GM12864 (cell line): Measurements from ENCODE around the gene KCNMA1.

Experiments
- DNase-seq: peaks from one replicate; pipeline ENCODE4 v3.0.0-alpha.2; 2011; ENCODE audit warnings: low read depth
- H3K4me3 ChIP-seq: 2 replicates; pipeline ENCODE4 v1.5.1; 2011; ENCODE audit warnings: mild to moderate bottlenecking, low read depth, low read length, control low read depth
- TF ChIP-seq, protein P1 (sequence below): IDR thresholded peaks from 2 replicates; pipeline ENCODE4 v1.5.1; 2011; ENCODE audit warnings: low read depth, mild to moderate bottlenecking, moderate library complexity, low read length, control low read depth, inconsistent platforms; ENCODE audit errors: missing control alignments

Gene KCNMA1

DNA sequence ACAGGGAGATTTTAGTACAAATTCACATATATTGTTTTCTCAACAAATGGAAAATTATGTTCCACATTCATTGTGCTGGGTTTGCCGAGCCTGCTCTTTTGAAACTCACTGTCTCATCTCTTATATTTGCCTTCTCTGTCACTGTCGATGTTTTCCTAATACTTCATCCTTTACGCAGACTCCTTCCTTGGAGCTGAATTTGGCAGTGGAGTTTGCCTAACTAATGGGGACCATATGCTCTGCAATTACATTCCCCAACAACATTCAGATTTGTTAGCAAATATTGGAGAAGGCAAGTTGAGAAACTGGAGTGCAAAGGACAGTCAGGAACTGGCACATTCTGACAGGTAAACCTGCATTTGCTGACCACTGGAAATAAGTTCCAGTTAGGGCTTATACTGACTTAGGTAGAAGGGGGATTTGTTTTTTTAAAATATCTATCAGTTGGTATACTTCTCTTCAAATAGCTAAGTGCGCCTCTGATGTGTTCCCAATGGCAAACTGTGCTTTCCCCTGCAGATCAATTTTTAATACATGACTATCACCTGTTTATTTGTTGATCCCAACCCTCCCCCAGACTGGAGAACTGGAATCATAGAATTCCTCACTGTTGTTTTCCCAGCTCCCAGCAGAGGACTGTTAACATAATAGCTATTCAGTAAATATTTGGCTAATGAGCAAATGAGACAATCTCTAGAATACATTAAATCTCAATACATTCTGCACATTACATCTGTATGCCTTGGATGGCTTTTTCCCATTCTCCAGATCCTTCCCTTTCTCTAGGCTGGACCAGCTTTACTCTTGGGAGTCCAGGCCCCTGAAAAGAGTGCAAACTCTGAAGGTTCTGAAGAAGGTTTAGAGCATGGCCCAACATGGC is 769.3 kb downstream of the KCNMA1 start:
- TF ChIP-seq, protein P1, sequence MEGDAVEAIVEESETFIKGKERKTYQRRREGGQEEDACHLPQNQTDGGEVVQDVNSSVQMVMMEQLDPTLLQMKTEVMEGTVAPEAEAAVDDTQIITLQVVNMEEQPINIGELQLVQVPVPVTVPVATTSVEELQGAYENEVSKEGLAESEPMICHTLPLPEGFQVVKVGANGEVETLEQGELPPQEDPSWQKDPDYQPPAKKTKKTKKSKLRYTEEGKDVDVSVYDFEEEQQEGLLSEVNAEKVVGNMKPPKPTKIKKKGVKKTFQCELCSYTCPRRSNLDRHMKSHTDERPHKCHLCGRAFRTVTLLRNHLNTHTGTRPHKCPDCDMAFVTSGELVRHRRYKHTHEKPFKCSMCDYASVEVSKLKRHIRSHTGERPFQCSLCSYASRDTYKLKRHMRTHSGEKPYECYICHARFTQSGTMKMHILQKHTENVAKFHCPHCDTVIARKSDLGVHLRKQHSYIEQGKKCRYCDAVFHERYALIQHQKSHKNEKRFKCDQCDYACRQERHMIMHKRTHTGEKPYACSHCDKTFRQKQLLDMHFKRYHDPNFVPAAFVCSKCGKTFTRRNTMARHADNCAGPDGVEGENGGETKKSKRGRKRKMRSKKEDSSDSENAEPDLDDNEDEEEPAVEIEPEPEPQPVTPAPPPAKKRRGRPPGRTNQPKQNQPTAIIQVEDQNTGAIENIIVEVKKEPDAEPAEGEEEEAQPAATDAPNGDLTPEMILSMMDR: no peak
- H3K4me3 ChIP-seq: no peak overlapping the region
- DNase-seq: no peak

DNA sequence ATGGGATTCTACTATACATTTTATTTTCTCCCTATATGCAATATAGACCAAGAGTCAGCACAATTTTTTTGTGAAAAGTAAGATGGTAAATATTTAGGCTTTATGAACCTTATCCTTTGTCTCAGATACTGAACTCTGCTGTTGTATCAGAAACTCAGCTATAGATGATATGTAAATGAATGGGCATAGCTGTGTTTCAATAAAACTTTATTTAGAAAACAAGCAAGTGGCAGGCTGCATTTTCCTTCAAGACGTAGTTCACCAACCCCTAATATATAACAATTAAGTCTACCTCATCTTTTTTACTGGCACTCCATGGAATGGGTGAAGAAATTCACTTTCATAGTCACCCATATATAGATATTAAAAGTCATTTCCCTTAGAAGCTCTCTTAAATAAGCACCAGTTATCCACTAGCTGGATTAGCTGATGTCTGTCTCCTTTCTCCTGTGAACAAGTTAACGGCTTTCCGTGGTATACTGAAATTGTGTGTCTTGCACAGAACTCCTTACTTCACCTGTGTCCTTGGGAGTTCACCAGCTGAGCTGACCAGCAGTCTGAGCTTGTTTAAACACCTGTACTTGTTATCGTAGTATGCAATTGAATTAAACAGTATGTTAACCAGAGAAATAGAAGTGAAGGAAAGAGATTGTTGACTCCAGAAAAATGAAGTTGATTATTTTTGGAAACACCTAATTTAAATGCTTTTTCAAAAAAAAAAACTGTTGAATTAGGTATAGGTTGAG is 770.6 kb downstream of the KCNMA1 start:
- H3K4me3 ChIP-seq: no peak overlapping the region
- no peak for DNase-seq
- TF ChIP-seq, protein P1: no peak

DNA sequence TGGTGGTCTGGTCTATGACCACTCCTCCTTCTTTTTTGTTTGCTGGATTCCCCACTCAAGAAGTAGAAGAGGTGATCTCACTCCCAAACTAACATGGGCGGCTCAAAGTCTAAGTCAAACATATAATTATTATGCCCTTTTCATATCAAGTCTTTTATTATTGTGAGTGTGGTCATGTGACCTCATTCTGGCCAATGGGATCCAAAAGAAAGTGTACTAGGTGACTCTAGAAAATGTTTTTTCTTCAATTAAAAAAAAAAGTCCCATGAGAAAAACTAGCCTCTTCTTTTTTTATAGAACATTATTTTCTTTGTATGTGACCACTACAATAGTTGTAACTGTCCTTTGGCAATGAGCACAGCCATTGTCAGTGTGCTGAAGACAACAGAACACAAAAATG is 772.7 kb downstream of the KCNMA1 start:
- TF ChIP-seq, protein P1: no peak
- DNase-seq: no peak
- no peak overlapping the region for H3K4me3 ChIP-seq

DNA sequence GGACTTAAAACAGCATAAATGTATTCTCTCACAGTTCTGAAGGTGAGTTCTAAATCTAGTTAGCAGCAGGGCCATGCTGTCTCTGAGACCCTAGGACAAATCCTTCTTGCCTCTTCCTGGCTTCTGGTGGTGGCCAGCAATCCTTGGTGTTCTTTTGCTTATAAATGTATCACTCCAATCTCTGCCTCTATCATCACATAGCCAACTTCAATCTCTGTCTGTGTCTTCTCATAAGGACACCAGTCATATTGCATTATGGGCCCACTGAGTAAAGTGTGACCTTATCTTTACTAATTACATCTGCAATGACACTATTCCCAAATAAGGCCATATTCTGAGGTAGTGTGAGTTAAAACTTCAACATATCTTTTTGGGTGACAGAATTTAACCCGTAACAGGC is 778.9 kb downstream of the KCNMA1 start:
- DNase-seq: no peak
- TF ChIP-seq, protein P1: no peak

DNA sequence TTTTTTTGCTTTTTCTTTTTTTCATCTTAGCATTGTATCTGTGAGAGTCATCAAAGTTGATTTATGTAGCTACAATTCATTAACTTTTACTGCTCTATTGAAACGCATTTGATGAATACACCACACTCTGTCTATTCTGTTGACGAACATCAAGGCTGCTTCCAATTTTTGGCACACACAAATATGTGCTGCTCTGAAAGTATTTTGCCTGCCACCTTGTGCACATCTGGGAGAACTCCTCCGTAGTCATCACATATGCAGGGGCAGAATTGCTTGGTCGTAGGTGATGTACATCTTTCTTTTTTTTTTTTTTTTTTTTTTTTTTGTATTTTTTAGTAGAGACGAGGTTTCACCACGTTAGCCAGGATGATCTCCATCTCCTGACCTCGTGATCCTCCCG is 796.8 kb downstream of the KCNMA1 start:
- DNase-seq: no peak
- no peak overlapping the region for H3K4me3 ChIP-seq
- TF ChIP-seq, protein P1: no peak

More for the DNA sequence above, 778.9 kb downstream of the KCNMA1 start:
- H3K4me3 ChIP-seq: no peak overlapping the region

DNA sequence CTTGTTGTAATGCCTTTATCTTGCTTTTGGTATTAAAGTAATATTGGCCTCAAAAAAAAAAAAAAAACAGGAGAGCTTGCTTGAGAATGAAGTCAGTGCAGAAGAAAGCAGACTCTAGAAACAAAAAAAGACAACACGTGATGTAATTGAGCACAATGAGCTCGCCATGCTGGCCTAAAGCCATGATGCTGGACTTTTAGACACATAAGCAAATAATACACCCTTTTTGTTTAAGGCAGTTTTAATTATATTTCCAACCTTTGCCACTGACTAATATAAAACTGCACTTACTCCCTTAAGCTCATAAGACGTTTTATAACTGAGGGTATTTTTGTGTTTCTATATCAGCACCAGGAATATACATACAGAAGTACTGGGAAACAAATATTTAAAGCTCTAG is 798.3 kb downstream of the KCNMA1 start:
- TF ChIP-seq, protein P1: no peak
- no peak overlapping the region for H3K4me3 ChIP-seq
- DNase-seq: no peak
